Mesenchymal stem cell (in vitro differentiated cells and primary cell): ENCODE data around the gene SEC14L5.

Experiments
- DNase-seq: peaks from one replicate; pipeline ENCODE4 v3.0.0-alpha.2; 2013
- H2AFZ ChIP-seq: one replicate; pipeline ENCODE4 v1.6.1; 2013; ENCODE audit warnings: low read depth, mild to moderate bottlenecking, control low read depth, inconsistent platforms, low read length, moderate library complexity
- H2AK5ac ChIP-seq: 2 replicates; pipeline ENCODE4 v1.6.1; 2013; ENCODE audit warnings: low read length, moderate library complexity, mild to moderate bottlenecking, inconsistent platforms; ENCODE audit not compliant: severe bottlenecking
- H2BK120ac ChIP-seq: one replicate; pipeline ENCODE4 v1.6.1; 2013; ENCODE audit warnings: low read depth, mild to moderate bottlenecking, inconsistent platforms, low read length, moderate library complexity
- H2BK12ac ChIP-seq, 2 experiments: one replicate each; pipeline ENCODE4 v1.6.1; 2013; ENCODE audit warnings: inconsistent platforms in 2 of 2, low read length in 2 of 2, mild to moderate bottlenecking in 2 of 2, moderate library complexity in 2 of 2, control low read depth in 1 of 2
- H2BK15ac ChIP-seq: one replicate; pipeline ENCODE4 v1.6.1; 2013; ENCODE audit warnings: mild to moderate bottlenecking, low read depth, inconsistent platforms; ENCODE audit not compliant: poor library complexity, severe bottlenecking
- H2BK5ac ChIP-seq: 2 replicates; pipeline ENCODE4 v1.6.1; 2013; ENCODE audit warnings: low read depth, mild to moderate bottlenecking, low read length, control low read depth, inconsistent platforms; ENCODE audit not compliant: poor library complexity, severe bottlenecking
- H3K14ac ChIP-seq, 2 experiments: one replicate each; pipeline ENCODE4 v1.6.1; 2013; ENCODE audit warnings: inconsistent platforms in 2 of 2, low read length in 2 of 2, control low read depth in 1 of 2, mild to moderate bottlenecking in 1 of 2, moderate library complexity in 1 of 2
- H3K18ac ChIP-seq, 2 experiments: one replicate each; pipeline ENCODE4 v1.6.1; 2013; ENCODE audit warnings: inconsistent platforms in 2 of 2, low read length in 2 of 2, control low read depth in 1 of 2, low read depth in 1 of 2, mild to moderate bottlenecking in 1 of 2
- H3K23ac ChIP-seq, 2 experiments: one replicate each; pipeline ENCODE4 v1.6.1; 2013; ENCODE audit warnings: inconsistent platforms in 2 of 2, low read length in 2 of 2, mild to moderate bottlenecking in 2 of 2, moderate library complexity in 2 of 2, control low read depth in 1 of 2
- H3K27ac ChIP-seq: 2 replicates; pipeline ENCODE4 v1.5.1; 2013; ENCODE audit warnings: mild to moderate bottlenecking, moderate library complexity, low read length, control low read depth, inconsistent platforms; ENCODE audit not compliant: poor library complexity, severe bottlenecking
- H3K27me3 ChIP-seq, 2 experiments: 2 replicates each; pipeline versions ENCODE4 v1.6.1 to v1.7.0; 2013; ENCODE audit warnings: low read length in 2 of 2, mild to moderate bottlenecking in 2 of 2, moderate library complexity in 2 of 2, control low read depth in 1 of 2, inconsistent platforms in 1 of 2; ENCODE audit not compliant: control insufficient read depth in 1 of 2, insufficient read depth in 1 of 2
- H3K36me3 ChIP-seq, 2 experiments: 2 replicates each; pipeline versions ENCODE4 v1.6.1 to v1.7.0; 2013; ENCODE audit warnings: low read length in 2 of 2, control low read depth in 1 of 2, inconsistent platforms in 1 of 2, low read depth in 1 of 2, mild to moderate bottlenecking in 1 of 2; ENCODE audit not compliant: insufficient read depth in 2 of 2, control insufficient read depth in 1 of 2
- H3K4ac ChIP-seq, 2 experiments: one replicate each; pipeline ENCODE4 v1.6.1; 2013; ENCODE audit warnings: inconsistent platforms in 2 of 2, low read length in 2 of 2, mild to moderate bottlenecking in 2 of 2, moderate library complexity in 2 of 2, control low read depth in 1 of 2, low read depth in 1 of 2
- H3K4me1 ChIP-seq: 2 replicates; pipeline ENCODE4 v1.6.1; 2013; ENCODE audit warnings: low read depth, low read length, control low read depth; ENCODE audit not compliant: control insufficient read depth, insufficient read depth
- H3K4me2 ChIP-seq: 2 replicates; pipeline ENCODE4 v1.6.1; 2013; ENCODE audit warnings: low read length, mild to moderate bottlenecking, inconsistent platforms; ENCODE audit not compliant: poor library complexity, severe bottlenecking
- H3K4me3 ChIP-seq, 2 experiments: 2 replicates each; pipeline versions ENCODE4 v1.5.1 to v1.7.0; 2013; ENCODE audit warnings: low read length in 2 of 2, mild to moderate bottlenecking in 2 of 2, control low read depth in 1 of 2, low read depth in 1 of 2; ENCODE audit not compliant: insufficient read depth in 1 of 2
- H3K79me1 ChIP-seq: replicated peaks from 2 replicates; pipeline ENCODE4 v1.6.1; 2013; ENCODE audit warnings: mild to moderate bottlenecking, control low read depth, low read length, inconsistent platforms; ENCODE audit not compliant: poor library complexity, severe bottlenecking
- H3K9ac ChIP-seq: 2 replicates; pipeline ENCODE4 v1.7.0; 2013; ENCODE audit warnings: mild to moderate bottlenecking, low read length, moderate library complexity
- H3K9me3 ChIP-seq: 2 replicates; pipeline ENCODE4 v1.7.0; 2013; ENCODE audit warnings: mild to moderate bottlenecking, low read length; ENCODE audit not compliant: control insufficient read depth
- H4K8ac ChIP-seq: one replicate; pipeline ENCODE4 v1.6.1; 2013; ENCODE audit warnings: inconsistent platforms, mild to moderate bottlenecking, low read length, moderate library complexity
- H4K91ac ChIP-seq: one replicate; pipeline ENCODE4 v1.6.1; 2013; ENCODE audit warnings: mild to moderate bottlenecking, low read length, inconsistent platforms
- WGBS: methylation state at CpG from one replicate; pipeline ENCODE4 v1.1.7; 2013; ENCODE audit warnings: mixed read lengths; 5-methylcytosine and 5-hydroxymethylcytosine counted together

The SEC14L5 gene

DNA sequence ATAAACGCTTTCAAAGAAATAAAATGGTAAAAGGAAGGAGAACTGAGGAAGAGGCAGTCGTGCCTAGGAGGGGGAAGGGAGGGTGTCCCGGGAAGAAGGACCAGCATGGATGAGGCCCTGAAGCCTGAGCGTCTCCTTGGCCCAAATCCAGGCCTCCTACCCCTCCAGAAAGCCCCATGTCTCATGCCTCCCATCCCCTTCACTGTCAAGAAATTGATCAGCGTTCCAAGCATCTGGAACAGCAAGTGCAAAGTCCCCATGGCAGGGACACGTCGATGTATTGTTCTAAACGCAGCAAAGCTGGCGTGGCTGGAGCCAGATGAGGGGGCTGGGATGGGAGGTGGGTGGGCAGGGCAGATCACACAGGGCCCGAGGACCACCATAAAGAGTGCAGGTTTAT, 22.6 kb downstream of the SEC14L5 start:
- Histone ChIP-seq H3K9me3 (no peaks in the 10 kb centered on the region), H2BK5ac (no peak overlapping the region), H3K4me3 (no peak overlapping the region), H2AK5ac (no peak overlapping the region), H3K4me2 (no peak overlapping the region), H2BK12ac (no peak overlapping the region), H3K27ac (no peak overlapping the region), H2AFZ (no peak overlapping the region), H3K27me3 (peaks cover 29 to 36% of the 10 kb centered on the region in 2 experiments), H2BK120ac (no peak overlapping the region), H2BK15ac (no peak overlapping the region), H4K91ac (no peak overlapping the region), H3K18ac (no peak overlapping the region), H3K36me3 (no peaks in the 10 kb centered on the region), H4K8ac (no peak overlapping the region), H3K9ac (no peak overlapping the region), H3K4me1 (no peaks in the 10 kb centered on the region), H3K14ac (no peak overlapping the region), H3K4ac (no peak overlapping the region), H3K23ac (no peak overlapping the region), H3K79me1 (no peaks in the 10 kb centered on the region)
- 93% methylated on average over 7 of the region's 10 CpGs for WGBS
- no peak for DNase-seq

DNA sequence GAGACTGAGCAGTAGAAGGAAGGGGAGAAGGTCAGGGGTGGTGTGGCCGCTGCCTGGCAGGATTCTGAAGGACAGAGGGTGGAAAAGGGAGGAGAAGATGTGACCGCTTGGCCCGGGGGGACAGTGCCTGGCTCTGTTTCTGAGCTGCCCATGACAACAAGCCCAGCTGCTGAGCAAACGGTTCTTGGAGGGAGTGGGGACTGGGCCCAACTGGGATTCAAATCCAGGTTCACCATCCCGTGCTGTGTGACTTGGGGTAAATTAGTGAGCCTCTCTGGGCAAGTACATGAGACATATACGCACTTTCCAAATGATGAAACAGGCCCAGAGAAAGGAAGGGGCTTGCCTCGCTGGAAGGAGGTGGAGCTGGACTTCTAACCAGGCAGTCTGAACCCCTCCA, 23.3 kb downstream of the SEC14L5 start:
- Histone ChIP-seq H3K18ac (no peak overlapping the region), H4K8ac (no peak overlapping the region), H3K9ac (no peak overlapping the region), H3K4ac (no peak overlapping the region), H3K4me3 (no peak overlapping the region), H3K4me1 (no peaks in the 10 kb centered on the region), H2BK15ac (no peak overlapping the region), H3K14ac (no peak overlapping the region), H2BK5ac (no peak overlapping the region), H3K4me2 (no peak overlapping the region), H4K91ac (no peak overlapping the region), H3K79me1 (no peaks in the 10 kb centered on the region), H3K9me3 (no peaks in the 10 kb centered on the region), H2AK5ac (no peak overlapping the region), H2BK12ac (peak overlapping the region in 1 of 2 experiments; percentile 25), H3K27ac (no peak overlapping the region), H2BK120ac (no peak overlapping the region), H3K23ac (no peak overlapping the region), H2AFZ (no peak overlapping the region), H3K27me3 (peaks cover 34 to 43% of the 10 kb centered on the region in 2 experiments), H3K36me3 (no peaks in the 10 kb centered on the region)
- no peak for DNase-seq
- WGBS, result 86% methylated on average over 7 of the region's 7 CpGs

DNA sequence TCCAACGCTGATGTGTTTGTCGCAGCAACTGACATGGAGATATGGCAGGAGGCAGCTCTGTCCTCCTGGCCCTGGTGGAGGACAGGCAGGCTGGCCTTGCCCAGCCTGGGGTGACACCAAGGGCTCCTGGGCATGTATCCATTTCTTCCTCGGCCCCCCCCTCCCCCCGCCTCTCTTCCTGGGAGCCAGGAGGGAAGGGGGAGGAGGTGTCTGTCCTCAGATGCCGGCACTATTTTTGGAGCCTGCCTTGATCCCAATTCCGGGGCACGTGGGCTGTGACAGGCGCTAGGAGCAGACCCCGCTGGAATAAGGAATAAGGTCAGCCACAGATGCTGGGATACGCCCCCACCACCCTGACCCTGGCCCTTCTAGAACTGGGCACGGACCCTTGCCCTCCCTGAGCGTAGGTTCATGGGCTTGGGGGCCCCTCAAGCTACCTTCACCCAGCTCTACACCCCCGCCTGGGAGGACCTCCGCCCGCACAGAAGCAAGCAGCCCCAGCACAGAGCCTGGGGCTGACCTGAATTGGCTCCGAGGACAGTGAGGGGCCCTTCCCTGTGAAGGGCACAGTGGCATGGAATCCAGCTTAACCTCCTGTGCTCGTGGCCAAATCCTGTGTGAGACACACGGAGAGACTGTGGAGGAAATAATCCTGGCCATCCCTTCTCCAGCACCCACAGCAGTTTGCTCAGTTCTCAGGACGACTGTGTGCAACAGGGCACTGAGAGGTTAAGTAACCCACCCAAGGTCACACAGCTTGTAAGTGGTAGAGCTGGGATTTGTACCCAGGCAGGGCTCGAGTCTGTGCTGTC, 24.1 kb downstream of the SEC14L5 start:
- 70% methylated on average over 18 of the region's 20 CpGs for WGBS

DNA sequence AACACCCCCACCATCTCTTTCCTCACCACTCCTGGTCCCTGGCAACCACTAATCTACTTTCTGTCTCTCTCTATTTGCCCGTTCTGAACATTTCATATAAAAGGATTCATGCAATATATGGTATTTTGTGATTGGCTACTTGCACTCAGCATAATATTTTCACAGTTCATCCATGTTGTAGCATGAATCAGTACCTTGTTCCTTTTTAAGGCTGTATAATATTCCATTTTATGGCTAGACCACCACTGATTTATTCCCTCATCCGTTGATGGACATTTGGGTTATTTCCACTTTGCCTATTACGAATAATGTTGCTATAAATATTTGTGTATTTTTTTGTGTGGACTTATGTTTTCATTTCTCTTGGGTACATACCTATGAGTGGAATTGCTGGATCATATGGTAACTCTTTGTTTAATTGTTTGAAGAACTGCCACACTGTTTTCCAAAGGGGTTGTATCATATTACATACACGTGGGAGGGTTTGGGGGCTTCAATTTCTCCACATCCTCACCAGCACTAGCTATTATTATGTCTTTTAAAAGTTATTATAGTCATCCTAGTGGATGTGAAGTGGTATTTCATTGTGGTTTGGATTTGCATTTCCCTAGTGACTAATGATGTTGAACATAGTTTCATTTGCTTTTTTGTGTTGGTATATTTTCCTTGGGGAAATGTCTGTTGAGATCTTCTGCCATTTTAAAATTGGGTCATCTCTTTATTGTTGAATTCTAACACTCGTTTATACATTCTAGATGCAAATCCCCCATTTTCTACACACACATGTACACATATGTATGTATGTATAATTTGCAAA, 26.3 kb downstream of the SEC14L5 start:
- H3K18ac ChIP-seq, result no peak overlapping the region
- H2BK120ac ChIP-seq, result no peak overlapping the region
- no peak overlapping the region for H4K91ac ChIP-seq
- H2AFZ ChIP-seq, result no peak overlapping the region
- H2BK15ac ChIP-seq, result no peak overlapping the region
- H3K9me3 ChIP-seq, result no peaks in the 10 kb centered on the region
- no peaks in the 10 kb centered on the region for H3K36me3 ChIP-seq
- H2BK5ac ChIP-seq, result no peak overlapping the region
- no peak overlapping the region for H3K4me2 ChIP-seq
- 57% methylated on average over 1 of the region's 5 CpGs for WGBS
- DNase-seq, result no peak
- H3K27ac ChIP-seq, result no peak overlapping the region
- peaks cover 47 to 61% of the 10 kb centered on the region in 2 experiments for H3K27me3 ChIP-seq
- peaks cover 8% of the 10 kb centered on the region for H3K4me1 ChIP-seq
- H3K79me1 ChIP-seq, result no peaks in the 10 kb centered on the region
- no peak overlapping the region for H3K14ac ChIP-seq
- H3K4me3 ChIP-seq, result no peak overlapping the region
- no peak overlapping the region for H3K4ac ChIP-seq
- H4K8ac ChIP-seq, result no peak overlapping the region
- H3K9ac ChIP-seq, result no peak overlapping the region
- no peak overlapping the region for H2AK5ac ChIP-seq
- no peak overlapping the region for H2BK12ac ChIP-seq
- H3K23ac ChIP-seq, result no peak overlapping the region

More for the DNA sequence above, 24.1 kb downstream of the SEC14L5 start:
- Histone ChIP-seq H3K14ac (peak overlapping the region in 1 of 2 experiments; percentile 7), H2AFZ (no peak overlapping the region), H3K23ac (peak overlapping the region in 1 of 2 experiments; percentile 14), H3K9ac (no peak overlapping the region), H2BK15ac (peak overlapping the region; percentile 92), H3K4me1 (no peaks in the 10 kb centered on the region), H2AK5ac (no peak overlapping the region), H3K36me3 (no peaks in the 10 kb centered on the region), H2BK120ac (no peak overlapping the region), H3K4me2 (no peak overlapping the region), H2BK12ac (no peak overlapping the region), H3K79me1 (no peaks in the 10 kb centered on the region), H2BK5ac (no peak overlapping the region), H3K27me3 (peaks cover 36 to 50% of the 10 kb centered on the region in 2 experiments), H4K8ac (no peak overlapping the region), H3K4ac (no peak overlapping the region), H3K27ac (no peak overlapping the region), H3K9me3 (no peaks in the 10 kb centered on the region), H3K4me3 (no peak overlapping the region), H3K18ac (no peak overlapping the region), H4K91ac (no peak overlapping the region)
- no peak for DNase-seq
